ENCODE data around the gene PITX1.

The PITX1 gene

DNA sequence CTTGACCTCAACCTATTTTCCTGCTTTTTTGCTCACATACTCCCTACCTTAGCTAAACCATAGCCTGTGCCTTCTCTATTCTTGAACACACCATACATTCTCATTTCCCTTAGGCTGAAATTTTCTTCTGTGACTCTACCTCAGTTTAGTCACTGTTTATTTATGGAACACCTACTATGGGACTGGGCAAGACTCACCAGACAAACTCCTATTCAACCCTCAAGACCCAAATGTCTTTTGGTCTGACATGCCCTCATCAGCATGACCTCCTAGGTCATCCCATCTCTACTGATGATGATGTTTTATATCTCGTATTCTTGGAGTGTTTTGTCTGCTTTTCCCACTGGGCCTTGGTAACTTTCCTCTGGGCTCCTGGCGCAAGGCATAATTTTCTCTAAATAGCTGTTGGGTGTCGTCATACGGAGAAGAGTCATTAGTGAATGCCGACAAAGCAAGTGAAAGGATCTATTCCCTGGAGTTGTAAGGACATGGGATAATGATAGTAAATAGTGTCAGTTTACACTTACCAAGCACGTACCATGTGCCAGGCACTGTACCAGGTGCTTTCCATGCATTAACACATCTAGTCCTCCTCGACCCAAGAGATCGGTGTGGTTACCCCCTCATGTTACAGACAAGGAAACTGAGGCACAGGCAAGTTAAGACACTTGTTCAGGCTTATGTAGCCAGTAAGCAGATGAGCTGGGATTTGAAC lies 22.4 kb upstream of the PITX1 start:
- H3K4me3 ChIP-seq (ENCODE audit: control insufficient read depth, low read depth, low read length) = no peak overlapping the region
- TF ChIP-seq, protein P1, sequence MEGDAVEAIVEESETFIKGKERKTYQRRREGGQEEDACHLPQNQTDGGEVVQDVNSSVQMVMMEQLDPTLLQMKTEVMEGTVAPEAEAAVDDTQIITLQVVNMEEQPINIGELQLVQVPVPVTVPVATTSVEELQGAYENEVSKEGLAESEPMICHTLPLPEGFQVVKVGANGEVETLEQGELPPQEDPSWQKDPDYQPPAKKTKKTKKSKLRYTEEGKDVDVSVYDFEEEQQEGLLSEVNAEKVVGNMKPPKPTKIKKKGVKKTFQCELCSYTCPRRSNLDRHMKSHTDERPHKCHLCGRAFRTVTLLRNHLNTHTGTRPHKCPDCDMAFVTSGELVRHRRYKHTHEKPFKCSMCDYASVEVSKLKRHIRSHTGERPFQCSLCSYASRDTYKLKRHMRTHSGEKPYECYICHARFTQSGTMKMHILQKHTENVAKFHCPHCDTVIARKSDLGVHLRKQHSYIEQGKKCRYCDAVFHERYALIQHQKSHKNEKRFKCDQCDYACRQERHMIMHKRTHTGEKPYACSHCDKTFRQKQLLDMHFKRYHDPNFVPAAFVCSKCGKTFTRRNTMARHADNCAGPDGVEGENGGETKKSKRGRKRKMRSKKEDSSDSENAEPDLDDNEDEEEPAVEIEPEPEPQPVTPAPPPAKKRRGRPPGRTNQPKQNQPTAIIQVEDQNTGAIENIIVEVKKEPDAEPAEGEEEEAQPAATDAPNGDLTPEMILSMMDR (IDR thresholded peaks at IDR 0.05; ENCODE audit: control insufficient read depth, insufficient read depth, low read depth, low read length, missing control alignments) = no peak
- no peak for DNase-seq (ENCODE audit: low read depth)

DNA sequence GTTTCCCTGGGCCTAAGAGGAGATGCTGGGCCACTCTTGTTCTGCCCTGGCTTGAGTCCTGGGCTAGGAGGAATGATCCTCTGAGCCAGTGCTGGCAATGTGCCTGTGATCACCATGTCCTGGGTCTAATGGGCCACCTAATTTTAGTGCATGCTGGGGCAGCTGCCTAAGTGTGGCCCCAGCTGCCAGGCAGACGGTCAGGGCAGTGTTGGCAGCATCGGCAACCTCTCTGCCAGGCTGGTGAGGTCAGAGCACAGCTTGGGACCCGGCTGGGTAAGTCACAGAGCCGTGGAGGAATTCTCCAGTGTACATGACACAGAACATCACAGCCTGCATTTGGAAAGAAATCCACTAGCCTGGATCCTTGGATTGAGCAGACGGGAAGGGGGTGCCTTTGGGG lies 21.4 kb upstream of the PITX1 start:
- no peak for DNase-seq (ENCODE audit: low read depth)
- TF ChIP-seq, protein P1 (IDR thresholded peaks at IDR 0.05; ENCODE audit: control insufficient read depth, insufficient read depth, low read depth, low read length, missing control alignments) = no peak

DNA sequence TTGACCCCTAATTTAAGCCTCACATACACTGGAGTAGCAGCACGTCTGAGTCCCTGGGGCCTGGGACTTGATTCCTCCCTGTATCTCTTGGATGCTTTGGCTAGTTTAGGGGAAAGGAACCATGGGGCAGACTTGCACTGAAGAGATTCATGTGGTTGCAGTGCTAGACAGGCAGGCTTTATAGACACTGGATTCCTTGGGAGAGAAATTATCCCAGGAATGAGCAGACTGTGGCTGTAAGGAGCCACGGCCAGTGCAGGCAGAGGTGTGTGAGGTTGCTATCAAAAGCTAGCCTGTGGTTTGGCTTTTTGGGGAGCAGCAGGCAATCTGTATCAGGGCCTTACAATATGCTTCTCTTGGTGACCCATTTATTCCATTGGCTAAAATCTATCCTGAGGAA lies 20.5 kb upstream of the PITX1 start:
- DNase-seq (ENCODE audit: low read depth) = no peak
- no peak overlapping the region for H3K4me3 ChIP-seq (ENCODE audit: control insufficient read depth, low read depth, low read length)
- TF ChIP-seq, protein P1 (IDR thresholded peaks at IDR 0.05; ENCODE audit: control insufficient read depth, insufficient read depth, low read depth, low read length, missing control alignments) = no peak

More for the DNA sequence above, 21.4 kb upstream of the PITX1 start:
- no peak overlapping the region for H3K4me3 ChIP-seq (ENCODE audit: control insufficient read depth, low read depth, low read length)

DNA sequence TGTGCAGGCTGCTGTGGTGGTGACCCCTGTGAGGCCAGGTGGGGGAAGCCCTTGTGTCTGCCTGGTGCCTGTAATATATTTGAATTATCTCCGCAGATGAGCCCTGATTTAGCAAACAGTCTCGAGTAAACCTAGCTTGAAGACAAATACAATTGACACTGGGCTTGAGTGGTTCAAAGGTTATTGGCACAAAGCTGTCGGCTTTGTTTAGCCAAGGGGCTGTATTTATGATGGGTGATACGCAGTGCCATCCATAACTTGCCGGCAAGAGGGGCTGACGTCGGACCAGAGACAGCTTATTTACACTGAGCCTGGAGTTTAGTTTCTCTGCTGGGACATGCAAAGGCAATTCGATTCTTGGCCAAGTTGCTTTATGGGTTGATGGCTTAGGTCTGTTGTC lies 20.0 kb upstream of the PITX1 start:
- TF ChIP-seq, protein P1 (IDR thresholded peaks at IDR 0.05; ENCODE audit: control insufficient read depth, insufficient read depth, low read depth, low read length, missing control alignments) = no peak
- DNase-seq (ENCODE audit: low read depth) = no peak
- H3K4me3 ChIP-seq (ENCODE audit: control insufficient read depth, low read depth, low read length) = no peak overlapping the region

DNA sequence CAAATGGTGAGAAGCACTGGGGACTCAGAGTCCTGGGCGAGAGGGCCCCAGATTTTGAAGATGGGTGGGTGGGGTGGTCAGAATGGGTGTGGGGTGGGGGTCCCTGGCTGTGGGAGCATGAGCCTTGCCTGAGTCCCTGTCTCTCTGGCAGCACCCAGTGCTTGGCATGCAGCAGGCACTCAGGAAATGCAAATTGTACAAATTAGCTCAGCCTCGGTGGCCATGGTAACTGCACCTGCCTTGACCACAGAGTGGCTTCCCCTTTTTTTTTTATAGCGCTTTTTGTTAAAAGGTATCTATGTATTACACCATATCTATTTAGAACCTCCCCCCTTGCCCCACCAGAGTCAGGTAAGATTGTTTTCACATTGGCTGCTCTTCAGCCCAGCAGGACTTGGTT lies 19.2 kb upstream of the PITX1 start:
- no peak for DNase-seq (ENCODE audit: low read depth)
- TF ChIP-seq, protein P1 (IDR thresholded peaks at IDR 0.05; ENCODE audit: control insufficient read depth, insufficient read depth, low read depth, low read length, missing control alignments) = no peak
- H3K4me3 ChIP-seq (ENCODE audit: control insufficient read depth, low read depth, low read length) = no peak overlapping the region

DNA sequence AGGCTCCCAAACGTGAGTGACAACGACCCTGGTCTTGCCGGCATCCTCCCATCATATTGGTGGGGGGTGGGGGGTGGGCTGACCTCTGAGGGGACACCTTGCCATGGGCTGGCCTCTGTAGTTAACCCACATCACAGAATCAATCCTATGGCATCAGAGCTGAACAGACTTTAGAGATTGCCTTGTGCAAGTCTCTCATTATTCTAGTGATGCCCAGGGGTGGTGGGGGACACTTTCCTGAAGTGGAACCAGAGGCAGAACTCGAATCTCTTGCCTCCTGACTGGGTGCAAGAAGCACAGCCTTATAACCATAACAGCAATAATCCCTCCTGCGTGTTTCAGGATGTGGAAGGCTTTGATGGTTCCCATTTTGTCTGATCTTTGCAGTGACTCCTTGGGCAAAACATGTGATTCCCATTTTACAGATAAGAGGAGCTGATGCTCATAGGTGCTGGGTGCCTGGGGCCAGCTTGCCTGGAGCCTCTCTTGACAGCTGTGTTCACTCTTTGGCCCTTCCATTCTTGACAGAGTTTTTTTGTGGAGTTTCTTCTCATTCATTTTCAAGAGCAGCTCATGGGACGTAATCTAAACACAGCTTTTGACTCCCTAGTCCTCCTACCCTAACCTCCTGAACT lies 18.6 kb upstream of the PITX1 start:
- no peak for DNase-seq (ENCODE audit: low read depth)
- H3K4me3 ChIP-seq (ENCODE audit: control insufficient read depth, low read depth, low read length) = no peak overlapping the region
- TF ChIP-seq, protein P1 (IDR thresholded peaks at IDR 0.05; ENCODE audit: control insufficient read depth, insufficient read depth, low read depth, low read length, missing control alignments) = no peak

All from AG09309 (cell line).